SK-N-SH treated with all-trans-retinoic acid at 6 μM for 48 hours (cell line): ENCODE results near the gene CEACAM21.

ENCODE experiments used
- ATAC-seq: fragments of 200-7000 bp; cut with Tn5 transposase; 3 replicates; pipeline ENCODE4 v1.9.1; 2020; ENCODE audit warnings: mild to moderate bottlenecking, moderate library complexity
- ARNTL ChIP-seq: fragments of 450-650 bp; formaldehyde crosslinking; IDR thresholded peaks from 2 replicates; pipeline ENCODE4 v1.5.0; 2020; ENCODE audit warnings: low read depth, mild to moderate bottlenecking, moderate library complexity, borderline replicate concordance
- CSDC2 ChIP-seq: fragments of 250-450 bp; sonication (Bioruptor Pico); IDR thresholded peaks from 2 replicates; pipeline ENCODE4 v1.5.0; 2020; ENCODE audit warnings: mild to moderate bottlenecking, moderate library complexity
- ESRRG ChIP-seq: fragments of 250-450 bp; sonication (Bioruptor Pico); IDR thresholded peaks from 2 replicates; pipeline ENCODE4 v1.6.1; 2021; ENCODE audit warnings: mild to moderate bottlenecking
- GLIS3 ChIP-seq: fragments of 250-450 bp; sonication (Bioruptor Pico); IDR thresholded peaks from 2 replicates; pipeline ENCODE4 v1.5.0; 2020; ENCODE audit warnings: mild to moderate bottlenecking, moderate library complexity
- ISL1 ChIP-seq: fragments of 250-450 bp; sonication (Bioruptor Pico); IDR thresholded peaks from 2 replicates; pipeline ENCODE4 v2.1.2; 2022; ENCODE audit warnings: mild to moderate bottlenecking, moderate library complexity
- OSR1 ChIP-seq: fragments of 250-450 bp; sonication (Bioruptor Pico); IDR thresholded peaks from 2 replicates; pipeline ENCODE4 v1.8.0; 2022; ENCODE audit warnings: moderate library complexity, mild to moderate bottlenecking, inconsistent platforms
- PPARA ChIP-seq: fragments of 250-450 bp; sonication (Bioruptor Pico); IDR thresholded peaks from 2 replicates; pipeline ENCODE4 v1.5.0; 2020; ENCODE audit warnings: mild to moderate bottlenecking, borderline replicate concordance
- RARB ChIP-seq: fragments of 250-450 bp; sonication (Bioruptor Pico); IDR thresholded peaks from 2 replicates; pipeline ENCODE4 v1.8.0; 2021; ENCODE audit warnings: mild to moderate bottlenecking, moderate library complexity
- SNAI2 ChIP-seq: fragments of 250-450 bp; sonication (Bioruptor Pico); IDR thresholded peaks from 2 replicates; pipeline ENCODE4 v1.5.0; 2020; ENCODE audit warnings: mild to moderate bottlenecking, moderate library complexity
- TOX ChIP-seq: fragments of 250-450 bp; sonication (Bioruptor Pico); IDR thresholded peaks from 2 replicates; pipeline ENCODE4 v1.8.0; 2021; ENCODE audit warnings: mild to moderate bottlenecking, moderate library complexity, borderline replicate concordance
- ZC3H10 ChIP-seq: fragments of 250-450 bp; sonication (Bioruptor Pico); IDR thresholded peaks from 2 replicates; pipeline ENCODE4 v1.5.1; 2021; ENCODE audit warnings: mild to moderate bottlenecking, moderate library complexity
- ZFP3 ChIP-seq: fragments of 250-450 bp; sonication (Bioruptor Pico); IDR thresholded peaks from 2 replicates; pipeline ENCODE4 v1.5.0; 2020; ENCODE audit warnings: mild to moderate bottlenecking, moderate library complexity
- ZFP30 ChIP-seq: fragments of 450-650 bp; formaldehyde crosslinking; IDR thresholded peaks from 2 replicates; pipeline ENCODE4 v1.5.0; 2022; ENCODE audit warnings: mild to moderate bottlenecking, moderate library complexity
- ZNF565 ChIP-seq: fragments of 450-650 bp; formaldehyde crosslinking; conservative IDR thresholded peaks from 2 replicates; pipeline ENCODE4 v1.5.0; 2020; ENCODE audit warnings: low read depth, mild to moderate bottlenecking, moderate library complexity
- ZNF70 ChIP-seq: fragments of 450-650 bp; formaldehyde crosslinking; IDR thresholded peaks from 2 replicates; pipeline ENCODE4 v1.5.0; 2020; ENCODE audit warnings: mild to moderate bottlenecking, moderate library complexity
- TF ChIP-seq, protein P1 (sequence below): fragments of 250-450 bp; sonication (Bioruptor Pico); IDR thresholded peaks from 2 replicates; pipeline ENCODE4 v1.8.0; 2021; ENCODE audit warnings: low read depth, mild to moderate bottlenecking, moderate library complexity, borderline replicate concordance
- TF ChIP-seq, protein P2 (sequence below): fragments of 250-450 bp; sonication (Bioruptor Pico); IDR thresholded peaks from 2 replicates; pipeline ENCODE4 v1.5.0; 2020; ENCODE audit warnings: mild to moderate bottlenecking, moderate library complexity
- TF ChIP-seq, protein P3 (sequence below): fragments of 250-450 bp; sonication (Bioruptor Pico); IDR thresholded peaks from 2 replicates; pipeline ENCODE4 v1.5.1; 2020; ENCODE audit warnings: low read depth, mild to moderate bottlenecking, moderate library complexity
- TF ChIP-seq, protein P4 (sequence below): fragments of 250-450 bp; sonication (Bioruptor Pico); IDR thresholded peaks from 2 replicates; pipeline ENCODE4 v1.5.1; 2021; ENCODE audit warnings: mild to moderate bottlenecking, moderate library complexity
- TF ChIP-seq, protein P5 (sequence below): fragments of 250-450 bp; sonication (Bioruptor Pico); IDR thresholded peaks from 2 replicates; pipeline ENCODE4 v1.8.0; 2020; ENCODE audit warnings: mild to moderate bottlenecking, moderate library complexity, borderline replicate concordance

Gene CEACAM21

DNA sequence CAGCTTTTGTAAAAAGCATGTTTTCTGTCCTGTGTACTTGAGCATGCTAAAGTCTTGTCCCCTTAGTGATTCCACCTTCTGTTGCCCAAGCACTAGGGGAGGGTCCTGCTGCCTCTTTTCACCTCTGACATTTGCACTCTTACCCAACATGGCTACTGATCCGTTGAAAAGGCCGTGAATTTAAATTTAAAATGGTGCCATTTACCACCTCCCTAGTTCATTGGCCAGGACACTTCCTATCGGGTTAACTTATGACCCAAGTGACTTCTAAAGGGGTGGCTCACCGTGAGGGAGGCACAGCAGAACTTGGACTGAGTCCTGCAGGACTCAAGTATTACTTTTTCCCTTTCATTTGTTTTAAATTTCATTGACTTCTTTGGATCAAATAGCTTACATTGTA is 33.3 kb upstream of the CEACAM21 start:
- ATAC-seq = no peak

DNA sequence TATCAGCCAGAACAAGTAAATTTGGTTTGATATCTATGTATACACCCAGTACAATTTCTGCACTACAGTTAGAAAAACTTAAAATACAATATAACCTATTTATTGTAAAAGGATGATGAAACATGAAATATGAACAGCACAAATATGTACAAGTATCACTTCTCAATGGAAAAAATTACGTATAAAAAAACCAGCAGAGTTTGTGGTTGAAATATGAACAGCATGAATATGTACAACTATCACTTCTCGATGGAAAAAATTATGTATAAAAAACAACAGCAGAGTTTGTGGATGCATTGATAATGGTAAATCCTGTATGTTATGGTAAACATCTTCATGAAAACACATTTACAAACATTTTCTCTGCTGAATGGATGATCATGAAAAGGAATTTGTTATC is 32.4 kb upstream of the CEACAM21 start:
- no peak for ATAC-seq
- TF ChIP-seq, protein P1, sequence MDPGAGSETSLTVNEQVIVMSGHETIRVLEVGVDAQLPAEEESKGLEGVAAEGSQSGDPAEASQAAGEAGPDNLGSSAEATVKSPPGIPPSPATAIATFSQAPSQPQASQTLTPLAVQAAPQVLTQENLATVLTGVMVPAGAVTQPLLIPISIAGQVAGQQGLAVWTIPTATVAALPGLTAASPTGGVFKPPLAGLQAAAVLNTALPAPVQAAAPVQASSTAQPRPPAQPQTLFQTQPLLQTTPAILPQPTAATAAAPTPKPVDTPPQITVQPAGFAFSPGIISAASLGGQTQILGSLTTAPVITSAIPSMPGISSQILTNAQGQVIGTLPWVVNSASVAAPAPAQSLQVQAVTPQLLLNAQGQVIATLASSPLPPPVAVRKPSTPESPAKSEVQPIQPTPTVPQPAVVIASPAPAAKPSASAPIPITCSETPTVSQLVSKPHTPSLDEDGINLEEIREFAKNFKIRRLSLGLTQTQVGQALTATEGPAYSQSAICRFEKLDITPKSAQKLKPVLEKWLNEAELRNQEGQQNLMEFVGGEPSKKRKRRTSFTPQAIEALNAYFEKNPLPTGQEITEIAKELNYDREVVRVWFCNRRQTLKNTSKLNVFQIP (CRISPR knock-in tag) = no peak
- TF ChIP-seq GLIS3 (CRISPR knock-in tag) (no peak), ARNTL (no peak), ZC3H10 (CRISPR knock-in tag) (no peak), CSDC2 (no peak), SNAI2 (CRISPR knock-in tag) (no peak)
- TF ChIP-seq, protein P2, sequence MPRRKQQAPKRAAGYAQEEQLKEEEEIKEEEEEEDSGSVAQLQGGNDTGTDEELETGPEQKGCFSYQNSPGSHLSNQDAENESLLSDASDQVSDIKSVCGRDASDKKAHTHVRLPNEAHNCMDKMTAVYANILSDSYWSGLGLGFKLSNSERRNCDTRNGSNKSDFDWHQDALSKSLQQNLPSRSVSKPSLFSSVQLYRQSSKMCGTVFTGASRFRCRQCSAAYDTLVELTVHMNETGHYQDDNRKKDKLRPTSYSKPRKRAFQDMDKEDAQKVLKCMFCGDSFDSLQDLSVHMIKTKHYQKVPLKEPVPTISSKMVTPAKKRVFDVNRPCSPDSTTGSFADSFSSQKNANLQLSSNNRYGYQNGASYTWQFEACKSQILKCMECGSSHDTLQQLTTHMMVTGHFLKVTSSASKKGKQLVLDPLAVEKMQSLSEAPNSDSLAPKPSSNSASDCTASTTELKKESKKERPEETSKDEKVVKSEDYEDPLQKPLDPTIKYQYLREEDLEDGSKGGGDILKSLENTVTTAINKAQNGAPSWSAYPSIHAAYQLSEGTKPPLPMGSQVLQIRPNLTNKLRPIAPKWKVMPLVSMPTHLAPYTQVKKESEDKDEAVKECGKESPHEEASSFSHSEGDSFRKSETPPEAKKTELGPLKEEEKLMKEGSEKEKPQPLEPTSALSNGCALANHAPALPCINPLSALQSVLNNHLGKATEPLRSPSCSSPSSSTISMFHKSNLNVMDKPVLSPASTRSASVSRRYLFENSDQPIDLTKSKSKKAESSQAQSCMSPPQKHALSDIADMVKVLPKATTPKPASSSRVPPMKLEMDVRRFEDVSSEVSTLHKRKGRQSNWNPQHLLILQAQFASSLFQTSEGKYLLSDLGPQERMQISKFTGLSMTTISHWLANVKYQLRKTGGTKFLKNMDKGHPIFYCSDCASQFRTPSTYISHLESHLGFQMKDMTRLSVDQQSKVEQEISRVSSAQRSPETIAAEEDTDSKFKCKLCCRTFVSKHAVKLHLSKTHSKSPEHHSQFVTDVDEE = no peak
- TF ChIP-seq, protein P3, sequence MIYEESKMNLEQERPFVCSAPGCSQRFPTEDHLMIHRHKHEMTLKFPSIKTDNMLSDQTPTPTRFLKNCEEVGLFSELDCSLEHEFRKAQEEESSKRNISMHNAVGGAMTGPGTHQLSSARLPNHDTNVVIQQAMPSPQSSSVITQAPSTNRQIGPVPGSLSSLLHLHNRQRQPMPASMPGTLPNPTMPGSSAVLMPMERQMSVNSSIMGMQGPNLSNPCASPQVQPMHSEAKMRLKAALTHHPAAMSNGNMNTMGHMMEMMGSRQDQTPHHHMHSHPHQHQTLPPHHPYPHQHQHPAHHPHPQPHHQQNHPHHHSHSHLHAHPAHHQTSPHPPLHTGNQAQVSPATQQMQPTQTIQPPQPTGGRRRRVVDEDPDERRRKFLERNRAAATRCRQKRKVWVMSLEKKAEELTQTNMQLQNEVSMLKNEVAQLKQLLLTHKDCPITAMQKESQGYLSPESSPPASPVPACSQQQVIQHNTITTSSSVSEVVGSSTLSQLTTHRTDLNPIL (CRISPR knock-in tag) = no peak
- TF ChIP-seq, protein P4, sequence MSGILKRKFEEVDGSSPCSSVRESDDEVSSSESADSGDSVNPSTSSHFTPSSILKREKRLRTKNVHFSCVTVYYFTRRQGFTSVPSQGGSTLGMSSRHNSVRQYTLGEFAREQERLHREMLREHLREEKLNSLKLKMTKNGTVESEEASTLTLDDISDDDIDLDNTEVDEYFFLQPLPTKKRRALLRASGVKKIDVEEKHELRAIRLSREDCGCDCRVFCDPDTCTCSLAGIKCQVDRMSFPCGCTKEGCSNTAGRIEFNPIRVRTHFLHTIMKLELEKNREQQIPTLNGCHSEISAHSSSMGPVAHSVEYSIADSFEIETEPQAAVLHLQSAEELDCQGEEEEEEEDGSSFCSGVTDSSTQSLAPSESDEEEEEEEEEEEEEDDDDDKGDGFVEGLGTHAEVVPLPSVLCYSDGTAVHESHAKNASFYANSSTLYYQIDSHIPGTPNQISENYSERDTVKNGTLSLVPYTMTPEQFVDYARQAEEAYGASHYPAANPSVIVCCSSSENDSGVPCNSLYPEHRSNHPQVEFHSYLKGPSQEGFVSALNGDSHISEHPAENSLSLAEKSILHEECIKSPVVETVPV = no peak

More for the DNA sequence above, 33.3 kb upstream of the CEACAM21 start:
- TF ChIP-seq TOX (CRISPR knock-in tag) (no peak), ARNTL (no peak), ZFP30 (no peak), OSR1 (CRISPR knock-in tag) (no peak), RARB (CRISPR knock-in tag) (no peak)
- TF ChIP-seq, protein P5, sequence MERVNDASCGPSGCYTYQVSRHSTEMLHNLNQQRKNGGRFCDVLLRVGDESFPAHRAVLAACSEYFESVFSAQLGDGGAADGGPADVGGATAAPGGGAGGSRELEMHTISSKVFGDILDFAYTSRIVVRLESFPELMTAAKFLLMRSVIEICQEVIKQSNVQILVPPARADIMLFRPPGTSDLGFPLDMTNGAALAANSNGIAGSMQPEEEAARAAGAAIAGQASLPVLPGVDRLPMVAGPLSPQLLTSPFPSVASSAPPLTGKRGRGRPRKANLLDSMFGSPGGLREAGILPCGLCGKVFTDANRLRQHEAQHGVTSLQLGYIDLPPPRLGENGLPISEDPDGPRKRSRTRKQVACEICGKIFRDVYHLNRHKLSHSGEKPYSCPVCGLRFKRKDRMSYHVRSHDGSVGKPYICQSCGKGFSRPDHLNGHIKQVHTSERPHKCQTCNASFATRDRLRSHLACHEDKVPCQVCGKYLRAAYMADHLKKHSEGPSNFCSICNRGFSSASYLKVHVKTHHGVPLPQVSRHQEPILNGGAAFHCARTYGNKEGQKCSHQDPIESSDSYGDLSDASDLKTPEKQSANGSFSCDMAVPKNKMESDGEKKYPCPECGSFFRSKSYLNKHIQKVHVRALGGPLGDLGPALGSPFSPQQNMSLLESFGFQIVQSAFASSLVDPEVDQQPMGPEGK = no peak

DNA sequence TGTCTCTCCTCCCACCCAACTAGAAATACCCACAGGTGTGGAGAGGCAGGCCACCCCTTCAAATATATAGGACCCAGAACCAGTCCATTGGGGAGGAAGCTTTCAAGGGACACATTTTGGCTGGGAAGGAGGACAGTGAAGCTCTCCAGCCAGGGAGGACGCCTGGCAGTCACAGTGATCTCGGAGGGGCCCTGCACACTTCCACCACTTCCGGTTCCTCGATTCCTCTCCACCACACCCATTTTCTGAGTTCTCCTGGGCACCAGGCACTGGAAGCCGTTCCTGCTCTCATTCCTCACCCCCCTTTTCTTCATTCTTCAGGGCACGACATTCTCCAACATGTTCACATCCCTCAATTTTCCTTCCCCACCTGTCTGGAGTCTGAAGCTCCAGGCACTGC is 30.4 kb upstream of the CEACAM21 start:
- no peak for ATAC-seq

DNA sequence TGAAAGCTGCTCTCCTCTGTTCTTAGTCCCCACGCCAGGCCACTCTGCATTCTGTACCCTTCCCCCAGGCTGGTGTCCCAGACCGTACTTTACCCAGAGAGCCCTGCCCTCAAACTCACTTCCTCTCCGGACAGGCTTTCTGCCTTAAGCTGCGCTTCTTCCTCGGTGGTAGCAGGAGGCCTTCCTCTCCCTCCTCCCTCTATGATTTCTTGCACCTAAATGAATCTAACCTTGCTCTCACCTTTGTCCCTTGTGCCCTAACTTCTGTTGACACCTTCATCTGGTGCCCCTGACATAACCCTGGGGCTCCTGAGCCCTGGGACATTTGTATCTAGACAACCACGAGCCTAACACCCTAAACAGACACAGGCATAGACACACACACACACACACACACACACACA is 29.6 kb upstream of the CEACAM21 start:
- no peak for ATAC-seq
- no peak for TF ChIP-seq TOX (CRISPR knock-in tag)
- no peak for TF ChIP-seq ARNTL
- no peak for TF ChIP-seq OSR1 (CRISPR knock-in tag)
- TF ChIP-seq, protein P5 = no peak

More for the DNA sequence above, 30.4 kb upstream of the CEACAM21 start:
- no peak for TF ChIP-seq RARB (CRISPR knock-in tag)
- no peak for TF ChIP-seq PPARA (CRISPR knock-in tag)

DNA sequence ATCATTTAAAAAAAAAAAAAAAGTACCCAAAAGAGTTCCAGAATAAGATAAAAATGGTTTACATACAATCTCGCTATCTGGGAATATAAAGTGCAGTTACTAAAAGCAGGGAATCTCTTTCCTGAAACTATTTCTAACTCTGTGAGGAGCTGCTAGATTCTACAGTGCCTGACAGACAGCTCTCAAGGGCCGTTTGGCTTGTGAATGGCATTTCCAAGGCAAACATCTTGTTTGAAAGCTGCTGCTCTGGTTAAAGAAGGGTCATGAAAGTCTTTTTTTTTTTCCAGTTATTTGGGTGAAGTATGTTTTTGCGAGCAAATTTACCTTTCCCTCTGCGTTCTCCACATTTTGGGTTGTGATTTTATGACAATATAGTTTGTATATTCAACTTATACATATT is 29.0 kb upstream of the CEACAM21 start:
- no peak for ATAC-seq
- no peak for TF ChIP-seq ZNF70 (CRISPR knock-in tag)
- no peak for TF ChIP-seq PPARA (CRISPR knock-in tag)
- TF ChIP-seq, protein P4 = no peak
- TF ChIP-seq ZFP3 (CRISPR knock-in tag) = no peak
- TF ChIP-seq OSR1 (CRISPR knock-in tag) = no peak
- no peak for TF ChIP-seq RARB (CRISPR knock-in tag)
- no peak for TF ChIP-seq ZNF565 (CRISPR knock-in tag)
- TF ChIP-seq SNAI2 (CRISPR knock-in tag) = no peak
- TF ChIP-seq, protein P1 (CRISPR knock-in tag) = no peak
- no peak for TF ChIP-seq ISL1 (CRISPR knock-in tag)
- no peak for TF ChIP-seq ESRRG (CRISPR knock-in tag)
